ENCODE results near the gene TMEM245. TPM values are rescaled to one million over a fixed set of nuclear protein-coding genes. Genes with fewer than 3 reads are reported as not detected.

The TMEM245 gene
- polyA plus RNA-seq, 3 donors, result 6.9 to 11.3 (median 9.7) TPM

GRCh38 chr9:108991479-108991878 is 128.3 kb downstream of the TMEM245 start:
- no peak for TF ChIP-seq CTCF (IDR thresholded peaks at IDR 0.05)
- WGBS (ENCODE audit: insufficient coverage), result no CpG with 5 or more reads among the region's 5 CpGs

GRCh38 chr9:108983885-108984284 is 135.9 kb downstream of the TMEM245 start:
- Mint-ChIP-seq H3K9me3 (peaks cover 0 to 3% (median 0%) of the 10 kb centered on the region in 7 donors), H3K4me3 (no peak overlapping the region), H3K27ac (no peak overlapping the region), H3K27me3 (ENCODE audit: low read depth in 3 of 3) (peaks cover 0 to 1% (median 0%) of the 10 kb centered on the region in 3 donors), H3K36me3 (peaks cover 8 to 22% of the 10 kb centered on the region in 2 donors), H3K4me1 (no peaks in the 10 kb centered on the region)
- intact Hi-C loops (cut with micrococcal nuclease), result no loop called here
- Histone ChIP-seq H3K27ac (ENCODE audit: low read depth in 1 of 2, low read length in 2 of 2) (no peak overlapping the region), H3K4me1 (ENCODE audit: control insufficient read depth in 1 of 2, insufficient read depth in 2 of 2, low read length in 2 of 2) (no peaks in the 10 kb centered on the region), H3K79me2 (ENCODE audit: insufficient read depth, low read length) (no peaks in the 10 kb centered on the region), H3K36me3 (replicated peaks in 1 of 2; ENCODE audit: control insufficient read depth in 1 of 2, insufficient read depth in 2 of 2, low read length in 2 of 2) (no peaks in the 10 kb centered on the region), H3K4me3 (replicated peaks in 1 of 3; ENCODE audit: low read depth in 2 of 3, low read length in 3 of 3) (no peak overlapping the region), H3K27me3 (ENCODE audit: control insufficient read depth in 2 of 2, insufficient read depth in 2 of 2, low read length in 2 of 2) (no peaks in the 10 kb centered on the region), H4K20me1 (ENCODE audit: insufficient read depth, low read length) (no peaks in the 10 kb centered on the region), H2AFZ (ENCODE audit: insufficient read depth, low read depth, low read length, poor library complexity, severe bottlenecking) (no peak overlapping the region), H3K9ac (ENCODE audit: insufficient read depth, low read length, poor library complexity, severe bottlenecking) (no peak overlapping the region), H3K9me3 (replicated peaks in 1 of 2; ENCODE audit: control insufficient read depth in 1 of 2, insufficient read depth in 1 of 2, low read length in 2 of 2) (no peaks in the 10 kb centered on the region), H3K4me2 (replicated peaks; ENCODE audit: extremely low read depth, low read length, poor library complexity, severe bottlenecking) (no peak overlapping the region)
- no peak for TF ChIP-seq CTCF (IDR thresholded peaks at IDR 0.05)
- DNase-seq, result no peak

More at GRCh38 chr9:108991479-108991878, 128.3 kb downstream of the TMEM245 start:
- Mint-ChIP-seq H3K27me3 (ENCODE audit: low read depth in 3 of 3) (no peaks in the 10 kb centered on the region), H3K4me1 (peaks cover 19% of the 10 kb centered on the region), H3K9me3 (peaks cover 0 to 3% (median 0%) of the 10 kb centered on the region in 7 donors), H3K36me3 (peaks cover 7 to 18% of the 10 kb centered on the region in 2 donors), H3K4me3 (no peak overlapping the region), H3K27ac (no peak overlapping the region)
- Histone ChIP-seq H3K9ac (ENCODE audit: insufficient read depth, low read length, poor library complexity, severe bottlenecking) (no peak overlapping the region), H3K4me3 (replicated peaks in 1 of 3; ENCODE audit: low read depth in 2 of 3, low read length in 3 of 3) (no peak overlapping the region), H3K27ac (ENCODE audit: low read depth in 1 of 2, low read length in 2 of 2) (no peak overlapping the region), H4K20me1 (ENCODE audit: insufficient read depth, low read length) (no peaks in the 10 kb centered on the region), H2AFZ (ENCODE audit: insufficient read depth, low read depth, low read length, poor library complexity, severe bottlenecking) (no peak overlapping the region), H3K9me3 (replicated peaks in 1 of 2; ENCODE audit: control insufficient read depth in 1 of 2, insufficient read depth in 1 of 2, low read length in 2 of 2) (no peaks in the 10 kb centered on the region), H3K79me2 (ENCODE audit: insufficient read depth, low read length) (no peaks in the 10 kb centered on the region), H3K4me2 (replicated peaks; ENCODE audit: extremely low read depth, low read length, poor library complexity, severe bottlenecking) (no peak overlapping the region), H3K27me3 (ENCODE audit: control insufficient read depth in 2 of 2, insufficient read depth in 2 of 2, low read length in 2 of 2) (no peaks in the 10 kb centered on the region), H3K4me1 (ENCODE audit: control insufficient read depth in 1 of 2, insufficient read depth in 2 of 2, low read length in 2 of 2) (peaks cover 13 to 18% of the 10 kb centered on the region in 2 donors), H3K36me3 (replicated peaks in 1 of 2; ENCODE audit: control insufficient read depth in 1 of 2, insufficient read depth in 2 of 2, low read length in 2 of 2) (no peaks in the 10 kb centered on the region)
- intact Hi-C loops (cut with micrococcal nuclease), result no loop called here
- no peak for DNase-seq

All from CD14-positive monocyte (primary cell).